Mammary epithelial cell (primary cell): ENCODE measurements around the gene COG8.

Source experiments
- EZH2 ChIP-seq: IDR thresholded peaks from 2 replicates; pipeline ENCODE4 v1.6.1; 2012; ENCODE audit warnings: low read length, inconsistent platforms, borderline replicate concordance
- TF ChIP-seq, protein P1 (sequence below), 2 donors: IDR thresholded peaks in 1 of 2; conservative IDR thresholded peaks in 1 of 2; 2 replicates each; pipeline ENCODE4 v1.5.1; 2011 to 2012; ENCODE audit warnings: inconsistent platforms in 2 of 2, low read length in 2 of 2, mild to moderate bottlenecking in 2 of 2, control low read depth in 1 of 2, low read depth in 1 of 2; ENCODE audit not compliant: insufficient read depth in 1 of 2; ENCODE audit errors: extremely low read depth in 1 of 2

GRCh38 chr16:69319381-69319780, 20.0 kb downstream of the COG8 start:
- TF ChIP-seq, protein P1, sequence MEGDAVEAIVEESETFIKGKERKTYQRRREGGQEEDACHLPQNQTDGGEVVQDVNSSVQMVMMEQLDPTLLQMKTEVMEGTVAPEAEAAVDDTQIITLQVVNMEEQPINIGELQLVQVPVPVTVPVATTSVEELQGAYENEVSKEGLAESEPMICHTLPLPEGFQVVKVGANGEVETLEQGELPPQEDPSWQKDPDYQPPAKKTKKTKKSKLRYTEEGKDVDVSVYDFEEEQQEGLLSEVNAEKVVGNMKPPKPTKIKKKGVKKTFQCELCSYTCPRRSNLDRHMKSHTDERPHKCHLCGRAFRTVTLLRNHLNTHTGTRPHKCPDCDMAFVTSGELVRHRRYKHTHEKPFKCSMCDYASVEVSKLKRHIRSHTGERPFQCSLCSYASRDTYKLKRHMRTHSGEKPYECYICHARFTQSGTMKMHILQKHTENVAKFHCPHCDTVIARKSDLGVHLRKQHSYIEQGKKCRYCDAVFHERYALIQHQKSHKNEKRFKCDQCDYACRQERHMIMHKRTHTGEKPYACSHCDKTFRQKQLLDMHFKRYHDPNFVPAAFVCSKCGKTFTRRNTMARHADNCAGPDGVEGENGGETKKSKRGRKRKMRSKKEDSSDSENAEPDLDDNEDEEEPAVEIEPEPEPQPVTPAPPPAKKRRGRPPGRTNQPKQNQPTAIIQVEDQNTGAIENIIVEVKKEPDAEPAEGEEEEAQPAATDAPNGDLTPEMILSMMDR (conservative IDR thresholded peaks at IDR 0.05 in 1 of 2, IDR thresholded peaks at IDR 0.05 in 1 of 2; ENCODE audit: extremely low read depth in 1 of 2, insufficient read depth in 1 of 2, low read depth in 1 of 2, low read length in 2 of 2) = no peak
- no peak for TF ChIP-seq EZH2
